K562 (cell line): ENCODE results near the gene ZDHHC18. TPM values are rescaled to one million over a fixed set of nuclear protein-coding genes. Genes with fewer than 3 reads are reported as not detected.

ENCODE experiments used
- ELF4 ChIP-seq: fragments of 450-650 bp; formaldehyde crosslinking; IDR thresholded peaks from 2 replicates; pipeline ENCODE4 v1.4.0; 2022; ENCODE audit warnings: missing genetic modification characterization
- KDM5B ChIP-seq: fragments of 200-600 bp; sonication (generic); IDR thresholded peaks from 2 replicates; pipeline ENCODE4 v1.6.1; 2012; ENCODE audit warnings: low read depth, mild to moderate bottlenecking, moderate library complexity, low read length, control low read depth, inconsistent platforms; ENCODE audit not compliant: insufficient replicate concordance
- NBN ChIP-seq: fragments of 450-650 bp; IDR thresholded peaks from 2 replicates; pipeline ENCODE4 v1.6.1; 2016; ENCODE audit warnings: low read depth, mild to moderate bottlenecking
- RCOR1 ChIP-seq, 2 experiments: IDR thresholded peaks; 2 replicates each; pipeline ENCODE4 v1.6.1; 2012; ENCODE audit warnings: low read depth in 2 of 2, low read length in 2 of 2, borderline replicate concordance in 1 of 2, improper control_type of control experiment in 1 of 2
- RFX5 ChIP-seq: IDR thresholded peaks from 2 replicates; pipeline ENCODE4 v1.6.1; 2011; ENCODE audit warnings: low read depth, mild to moderate bottlenecking, improper control_type of control experiment, low read length
- SMAD2 ChIP-seq: fragments of 150-350 bp; IDR thresholded peaks from 2 replicates; pipeline ENCODE4 v1.6.1; 2014; ENCODE audit warnings: low read depth, mild to moderate bottlenecking, low read length
- polyA plus RNA-seq, 8 experiments: library from polyadenylated mRNA; depleted of rRNA in 4 of 8; stranded (reverse) in 5 of 8; unstranded in 3 of 8; fragments of >200 nt; fragmentation: Nextera tagmentation in 2 of 8; fragmentation: Illumina TruSeq in 1 of 8; extraction: Ambion mirVana in 2 of 8; extraction: Trizol in 1 of 8; gene quantifications; 2 replicates each; pipeline versions ENCODE4 v1.2.1 to v1.2.3, GENCODE V29; 2011 to 2014; ENCODE audit warnings: inconsistent platforms in 1 of 8, missing spikeins in 1 of 8
- total RNA-seq, 7 experiments: library from RNA; depleted of rRNA in 6 of 7; stranded (reverse); fragments of >200 nt in 6 of 7; fragmentation: Illumina TruSeq in 2 of 7; extraction: Trizol in 2 of 7; gene quantifications; 2 replicates each; pipeline versions ENCODE4 v1.2.1 to v1.2.3, GENCODE V29; 2011 to 2021; ENCODE audit warnings: low replicate concordance in 1 of 7
- TF ChIP-seq, protein P1 (sequence below): fragments of 450-650 bp; formaldehyde crosslinking; IDR thresholded peaks from 2 replicates; pipeline ENCODE4 v1.4.0; 2022; ENCODE audit warnings: mild to moderate bottlenecking, moderate library complexity
- TF ChIP-seq, protein P2 (sequence below): fragments of 250-450 bp; sonication (Bioruptor Pico); IDR thresholded peaks from 2 replicates; pipeline ENCODE4 v1.9.0; 2021; ENCODE audit warnings: mild to moderate bottlenecking

The ZDHHC18 gene
- total and polyA plus RNA-seq, 9 of the 15 experiments (the other 6 are each of a cell fraction or from before 2014, with no cell fraction given) = 0.42 to 35.6 (median 15.8) TPM

DNA sequence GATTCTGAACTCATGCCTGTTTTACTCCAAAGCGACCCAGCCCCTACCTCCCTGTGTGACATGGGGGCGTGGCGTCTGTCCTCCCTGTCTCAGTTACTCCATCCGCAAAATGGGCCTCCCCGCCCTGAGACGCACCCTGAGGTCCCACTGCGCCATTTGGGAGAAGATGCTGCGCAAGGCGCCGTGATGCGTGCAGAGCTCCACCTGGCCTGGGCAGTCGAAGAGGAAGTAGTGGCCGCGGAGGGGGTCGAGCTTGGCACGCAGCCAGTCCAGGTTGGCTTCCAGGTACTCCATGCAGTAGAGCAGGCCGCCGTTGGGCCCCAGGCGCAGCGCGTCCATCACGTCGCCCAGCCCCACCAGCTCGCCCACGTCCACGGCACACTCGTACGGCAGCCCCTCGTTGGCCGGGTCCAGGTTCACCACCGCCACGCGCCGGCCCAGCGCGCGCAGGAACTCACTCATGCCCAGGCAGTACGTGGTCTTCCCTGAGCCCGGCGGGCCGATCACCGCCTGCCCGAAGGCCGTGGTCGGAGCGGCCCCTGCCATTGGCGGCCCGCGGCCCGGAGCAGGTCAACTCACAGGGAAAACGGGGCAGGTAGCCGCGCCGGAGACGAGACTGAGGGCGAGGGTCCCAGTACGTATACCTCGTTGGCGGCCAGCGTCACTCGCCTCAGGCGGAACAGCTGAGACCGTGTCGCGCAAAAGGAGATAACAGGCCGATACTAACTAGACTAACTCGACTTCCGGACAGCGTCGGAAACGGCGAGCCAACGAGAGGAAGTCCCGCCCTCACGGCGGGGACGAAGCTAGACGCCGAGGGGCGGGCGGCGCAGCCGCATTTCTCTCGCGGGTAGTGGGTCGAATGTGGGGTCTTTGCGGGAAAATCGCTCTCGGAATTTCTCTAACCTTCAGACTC, 63.3 kb downstream of the ZDHHC18 start, which contains the start of gene GPN2 (continued):
- TF ChIP-seq, protein P1, sequence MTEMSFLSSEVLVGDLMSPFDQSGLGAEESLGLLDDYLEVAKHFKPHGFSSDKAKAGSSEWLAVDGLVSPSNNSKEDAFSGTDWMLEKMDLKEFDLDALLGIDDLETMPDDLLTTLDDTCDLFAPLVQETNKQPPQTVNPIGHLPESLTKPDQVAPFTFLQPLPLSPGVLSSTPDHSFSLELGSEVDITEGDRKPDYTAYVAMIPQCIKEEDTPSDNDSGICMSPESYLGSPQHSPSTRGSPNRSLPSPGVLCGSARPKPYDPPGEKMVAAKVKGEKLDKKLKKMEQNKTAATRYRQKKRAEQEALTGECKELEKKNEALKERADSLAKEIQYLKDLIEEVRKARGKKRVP (CRISPR knock-in tag) = no peak
- TF ChIP-seq NBN (peak; percentile 48; the same call in 1 of the 2 replicates), KDM5B (peak; percentile 84), ELF4 (CRISPR knock-in tag) (peak; percentile 71; the same call in 1 of the 2 replicates), RCOR1 (IDR thresholded peaks at IDR 0.05; ENCODE audit: borderline replicate concordance in 1 of 2, low read depth in 2 of 2, low read length in 2 of 2) (peak in 1 of 2 experiments; percentile 64; a peak in 2 of 4 replicates), SMAD2 (no peak), RFX5 (no peak)
- TF ChIP-seq, protein P2, sequence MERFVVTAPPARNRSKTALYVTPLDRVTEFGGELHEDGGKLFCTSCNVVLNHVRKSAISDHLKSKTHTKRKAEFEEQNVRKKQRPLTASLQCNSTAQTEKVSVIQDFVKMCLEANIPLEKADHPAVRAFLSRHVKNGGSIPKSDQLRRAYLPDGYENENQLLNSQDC = peak; percentile 56; the same call in 1 of the 2 replicates
- TF ChIP-seq, all 486 proteins: peak for 188
